ENCODE results near the gene FAM114A1. TPM values are rescaled to one million over a fixed set of nuclear protein-coding genes. Genes with fewer than 3 reads are reported as not detected.

FAM114A1 gene
- total RNA-seq, 2 donors from 2014 or later = 148 to 180 TPM

- no peaks in the 10 kb centered on the region for H3K27me3 ChIP-seq (replicated peaks; ENCODE audit: insufficient read depth)
- ATAC-seq (ENCODE audit: insufficient number of reproducible peaks, low FRiP score, low read depth) (no peak), DNase-seq (ENCODE audit: low spot score) (no peak)
- H3K4me1 ChIP-seq (ENCODE audit: control insufficient read depth in 1 of 2, low read depth in 2 of 2) = no peaks in the 10 kb centered on the region
- TF ChIP-seq CTCF (IDR thresholded peaks at IDR 0.05) = no peak
- no peak overlapping the region for H3K4me3 ChIP-seq
- H3K27ac ChIP-seq = no peak overlapping the region
- H3K36me3 ChIP-seq = no peaks in the 10 kb centered on the region
- no peaks in the 10 kb centered on the region for H3K9me3 ChIP-seq
Observed at GRCh38 chr4:38842994-38843393, 24.6 kb upstream of the FAM114A1 start.

- TF ChIP-seq CTCF (IDR thresholded peaks at IDR 0.05) = no peak
Observed at GRCh38 chr4:38846015-38846414, 21.6 kb upstream of the FAM114A1 start.

GRCh38 chr4:38855466-38855865, 12.1 kb upstream of the FAM114A1 start:
- H3K27ac ChIP-seq = no peak overlapping the region
- ATAC-seq (ENCODE audit: insufficient number of reproducible peaks, low FRiP score, low read depth) (no peak), DNase-seq (ENCODE audit: low spot score) (no peak)
- peak overlapping the region; percentile 62 for H3K4me3 ChIP-seq
- peaks cover 3 to 10% of the 10 kb centered on the region in 2 donors for H3K4me1 ChIP-seq (ENCODE audit: control insufficient read depth in 1 of 2, low read depth in 2 of 2)
- H3K36me3 ChIP-seq = no peaks in the 10 kb centered on the region
- no peak for TF ChIP-seq CTCF (IDR thresholded peaks at IDR 0.05)
- H3K27me3 ChIP-seq (replicated peaks; ENCODE audit: insufficient read depth) = no peaks in the 10 kb centered on the region
- no peaks in the 10 kb centered on the region for H3K9me3 ChIP-seq

More at GRCh38 chr4:38846015-38846414, 21.6 kb upstream of the FAM114A1 start:
- no peaks in the 10 kb centered on the region for H3K4me1 ChIP-seq (ENCODE audit: control insufficient read depth in 1 of 2, low read depth in 2 of 2)
- ATAC-seq (ENCODE audit: insufficient number of reproducible peaks, low FRiP score, low read depth) (no peak), DNase-seq (ENCODE audit: low spot score) (no peak)
- H3K4me3 ChIP-seq = no peak overlapping the region
- no peaks in the 10 kb centered on the region for H3K9me3 ChIP-seq
- no peak overlapping the region for H3K27ac ChIP-seq
- no peaks in the 10 kb centered on the region for H3K36me3 ChIP-seq
- no peaks in the 10 kb centered on the region for H3K27me3 ChIP-seq (replicated peaks; ENCODE audit: insufficient read depth)

GRCh38 chr4:38856046-38856445, 11.6 kb upstream of the FAM114A1 start:
- Histone ChIP-seq H3K27me3 (replicated peaks; ENCODE audit: insufficient read depth) (no peaks in the 10 kb centered on the region), H3K4me1 (ENCODE audit: control insufficient read depth in 1 of 2, low read depth in 2 of 2) (peaks cover 3 to 10% of the 10 kb centered on the region in 2 donors), H3K9me3 (no peaks in the 10 kb centered on the region), H3K4me3 (peak overlapping the region; percentile 62), H3K27ac (peak overlapping the region in 1 of 2 donors; percentile 43), H3K36me3 (no peaks in the 10 kb centered on the region)
- ATAC-seq (ENCODE audit: insufficient number of reproducible peaks, low FRiP score, low read depth) (no peak), DNase-seq (ENCODE audit: low spot score) (no peak)
- no peak for TF ChIP-seq CTCF (IDR thresholded peaks at IDR 0.05)

- H3K36me3 ChIP-seq = no peaks in the 10 kb centered on the region
Observed at GRCh38 chr4:38856524-38857337, 10.9 kb upstream of the FAM114A1 start, which contains the start of gene TLR6. Gene TLR6, minus strand, starts transcription at chr4:38856817. Its CDS starts 27,344 bp downstream, at chr4:38829473.

More at GRCh38 chr4:38856524-38857337, 10.9 kb upstream of the FAM114A1 start, which contains the start of gene TLR6:
- Histone ChIP-seq H3K4me1 (ENCODE audit: control insufficient read depth in 1 of 2, low read depth in 2 of 2) (peaks cover 3 to 10% of the 10 kb centered on the region in 2 donors), H3K4me3 (peak within 1 kb of the TSS; percentile 62), H3K9me3 (no peaks in the 10 kb centered on the region), H3K27me3 (replicated peaks; ENCODE audit: insufficient read depth) (no peaks in the 10 kb centered on the region), H3K27ac (peak within 1 kb of the TSS; percentile 29 to 43)
- TF ChIP-seq CTCF (IDR thresholded peaks at IDR 0.05) = peak; percentile 72
- ATAC-seq (ENCODE audit: insufficient number of reproducible peaks, low FRiP score, low read depth) = no peak
- no peak for DNase-seq (ENCODE audit: low spot score)

Data from thoracic aorta (tissue), 2 donors.